GM20431 (cell line): ENCODE data around the gene IL3RA.
"Not testable (repeated sequence)": the region's sequence is repeated elsewhere in the genome, so short reads cannot be mapped to it uniquely, and the experiment has no call there.

Source experiments
- in situ Hi-C: fragments of 300-500 bp; cut with MseI, MboI; formaldehyde crosslinking; loops from one replicate; pipeline ENCODE4 v1.15.0; 2020; ENCODE audit warnings: low sequenced_read_pairs; ENCODE audit not compliant: unreplicated experiment

Gene IL3RA

GRCh38 chrX:1397001-1397400 lies 60.4 kb downstream of the IL3RA start:
- in situ Hi-C loops, result no loop called here

- in situ Hi-C loops, result no loop called here
These were observed 61.1 kb downstream of the IL3RA start for GRCh38 chrX:1397441-1398270.

GRCh38 chrX:1398431-1399340 lies 62.1 kb downstream of the IL3RA start:
- in situ Hi-C loops, result no loop called here

- in situ Hi-C loops, result no loop called here
These were observed 63.5 kb downstream of the IL3RA start for GRCh38 chrX:1400049-1400448.

- in situ Hi-C loops, result no loop called here
These were observed 64.3 kb downstream of the IL3RA start for GRCh38 chrX:1400742-1401471.

GRCh38 chrX:1401611-1402430 lies 65.2 kb downstream of the IL3RA start:
- in situ Hi-C loops, result no loop called here

GRCh38 chrX:1403228-1403627 lies 66.6 kb downstream of the IL3RA start:
- in situ Hi-C loops, result no loop called here

- in situ Hi-C loops, result not testable (repeated sequence)
These were observed 67.3 kb downstream of the IL3RA start for GRCh38 chrX:1403867-1404266.

- in situ Hi-C loops, result not testable (repeated sequence)
These were observed 69.2 kb downstream of the IL3RA start for GRCh38 chrX:1405769-1406168.

GRCh38 chrX:1407035-1407434 lies 70.5 kb downstream of the IL3RA start:
- in situ Hi-C loops, result no loop called here

GRCh38 chrX:1411326-1411725 lies 74.7 kb downstream of the IL3RA start:
- in situ Hi-C loops, result no loop called here

GRCh38 chrX:1412551-1413161 lies 76.1 kb downstream of the IL3RA start:
- in situ Hi-C loops, result no loop called here

- in situ Hi-C loops, result no loop called here
These were observed 79.8 kb downstream of the IL3RA start for GRCh38 chrX:1416327-1416784.

- in situ Hi-C loops, result no loop called here
These were observed 80.6 kb downstream of the IL3RA start for GRCh38 chrX:1416965-1417760.

GRCh38 chrX:1417921-1418771 lies 81.6 kb downstream of the IL3RA start:
- in situ Hi-C loops, result no loop called here

GRCh38 chrX:1418901-1419544 lies 82.4 kb downstream of the IL3RA start:
- in situ Hi-C loops, result no loop called here
